ENCODE data around the gene SINHCAF.

SINHCAF gene

GRCh38 chr12:31298922-31299321 lies 27.0 kb downstream of the SINHCAF start:
- DNase-seq (ENCODE audit: low read depth): no peak
- no peak for TF ChIP-seq MYC (IDR thresholded peaks at IDR 0.05; ENCODE audit: low read depth, low read length)
- TF ChIP-seq POLR2A (IDR thresholded peaks at IDR 0.05; ENCODE audit: extremely low read depth, insufficient read length): no peak
- TF ChIP-seq MAX (IDR thresholded peaks at IDR 0.05; ENCODE audit: low read depth, low read length): no peak
- no peak for TF ChIP-seq CTCF (IDR thresholded peaks at IDR 0.05; ENCODE audit: low read depth, low read length)
- H3K4me3 ChIP-seq (ENCODE audit: low read depth, low read length): no peak overlapping the region

- TF ChIP-seq CTCF (IDR thresholded peaks at IDR 0.05; ENCODE audit: low read depth, low read length) (no peak), POLR2A (IDR thresholded peaks at IDR 0.05; ENCODE audit: extremely low read depth, insufficient read length) (no peak), MYC (IDR thresholded peaks at IDR 0.05; ENCODE audit: low read depth, low read length) (no peak), MAX (IDR thresholded peaks at IDR 0.05; ENCODE audit: low read depth, low read length) (no peak)
- no peak for DNase-seq (ENCODE audit: low read depth)
- H3K4me3 ChIP-seq (ENCODE audit: low read depth, low read length): no peak overlapping the region
Observed at GRCh38 chr12:31298515-31298910, 27.4 kb downstream of the SINHCAF start.

- no peak for DNase-seq (ENCODE audit: low read depth)
- no peak overlapping the region for H3K4me3 ChIP-seq (ENCODE audit: low read depth, low read length)
Observed at GRCh38 chr12:31297572-31298514, 28.1 kb downstream of the SINHCAF start.

GRCh38 chr12:31289441-31289840 lies 36.5 kb downstream of the SINHCAF start:
- TF ChIP-seq CTCF (IDR thresholded peaks at IDR 0.05; ENCODE audit: low read depth, low read length): no peak
- no peak for TF ChIP-seq MAX (IDR thresholded peaks at IDR 0.05; ENCODE audit: low read depth, low read length)
- no peak for TF ChIP-seq MYC (IDR thresholded peaks at IDR 0.05; ENCODE audit: low read depth, low read length)
- no peak for TF ChIP-seq POLR2A (IDR thresholded peaks at IDR 0.05; ENCODE audit: extremely low read depth, insufficient read length)
- DNase-seq (ENCODE audit: low read depth): no peak
- H3K4me3 ChIP-seq (ENCODE audit: low read depth, low read length): no peak overlapping the region

More at GRCh38 chr12:31297572-31298514, 28.1 kb downstream of the SINHCAF start:
- TF ChIP-seq MAX (IDR thresholded peaks at IDR 0.05; ENCODE audit: low read depth, low read length) (no peak), MYC (IDR thresholded peaks at IDR 0.05; ENCODE audit: low read depth, low read length) (no peak), CTCF (IDR thresholded peaks at IDR 0.05; ENCODE audit: low read depth, low read length) (no peak)

GRCh38 chr12:31288381-31288780 lies 37.6 kb downstream of the SINHCAF start:
- DNase-seq (ENCODE audit: low read depth): no peak
- H3K4me3 ChIP-seq (ENCODE audit: low read depth, low read length): no peak overlapping the region
- TF ChIP-seq MAX (IDR thresholded peaks at IDR 0.05; ENCODE audit: low read depth, low read length) (no peak), CTCF (IDR thresholded peaks at IDR 0.05; ENCODE audit: low read depth, low read length) (no peak), MYC (IDR thresholded peaks at IDR 0.05; ENCODE audit: low read depth, low read length) (no peak), POLR2A (IDR thresholded peaks at IDR 0.05; ENCODE audit: extremely low read depth, insufficient read length) (no peak)

All from NB4 (cell line).